Activated CD8-positive, alpha-beta memory T cell treated with anti-CD3 and anti-CD28 coated beads, Interleukin-2, amount 50 U/mL, for 4 hours (primary cell): ENCODE measurements around the gene KLRB1.
"Not testable (repeated sequence)": the region's sequence is repeated elsewhere in the genome, so short reads cannot be mapped to it uniquely, and the experiment has no call there.

ENCODE experiments used
- DNase-seq: peaks from one replicate; pipeline ENCODE4 v3.0.0-alpha.2; 2020

KLRB1 gene

GRCh38 chr12:9619411-9620179 lies 11.9 kb upstream of the KLRB1 start:
- DNase-seq = no peak

GRCh38 chr12:9618906-9619305 lies 11.2 kb upstream of the KLRB1 start:
- DNase-seq = not testable (repeated sequence)

- no peak for DNase-seq
These were observed 9.4 kb upstream of the KLRB1 start for GRCh38 chr12:9617124-9617523.

GRCh38 chr12:9615420-9616136 lies 7.9 kb upstream of the KLRB1 start:
- no peak for DNase-seq

- DNase-seq = not testable (repeated sequence)
These were observed 2.9 kb upstream of the KLRB1 start for GRCh38 chr12:9610606-9611005.

- no peak for DNase-seq
These were observed 862 bp downstream of the KLRB1 start for GRCh38 chr12:9606736-9607372.

- no peak for DNase-seq
These were observed 1.5 kb downstream of the KLRB1 start for GRCh38 chr12:9606247-9606646.

GRCh38 chr12:9605483-9605882 lies 2.2 kb downstream of the KLRB1 start:
- DNase-seq = no peak

- DNase-seq = no peak
These were observed 3.4 kb downstream of the KLRB1 start for GRCh38 chr12:9604287-9604686.

- DNase-seq = not testable (repeated sequence)
These were observed 7.3 kb downstream of the KLRB1 start for GRCh38 chr12:9600426-9600825.

- DNase-seq = no peak
These were observed 9.4 kb downstream of the KLRB1 start for GRCh38 chr12:9598363-9598762.

- no peak for DNase-seq
These were observed 10.4 kb downstream of the KLRB1 start for GRCh38 chr12:9597365-9597764.

- DNase-seq = no peak
These were observed 17.3 kb downstream of the KLRB1 start for GRCh38 chr12:9590441-9590840.

GRCh38 chr12:9588749-9589148 lies 19.0 kb downstream of the KLRB1 start:
- no peak for DNase-seq

GRCh38 chr12:9587987-9588600 lies 19.6 kb downstream of the KLRB1 start:
- DNase-seq = no peak

GRCh38 chr12:9577729-9578128 lies 30.0 kb downstream of the KLRB1 start:
- not testable (repeated sequence) for DNase-seq

GRCh38 chr12:9567151-9567550 lies 40.6 kb downstream of the KLRB1 start:
- not testable (repeated sequence) for DNase-seq

- DNase-seq = not testable (repeated sequence)
These were observed 41.6 kb downstream of the KLRB1 start for GRCh38 chr12:9566113-9566512.

- DNase-seq = not testable (repeated sequence)
These were observed 43.3 kb downstream of the KLRB1 start for GRCh38 chr12:9564418-9564817.

GRCh38 chr12:9562841-9563453 lies 44.8 kb downstream of the KLRB1 start:
- DNase-seq = not testable (repeated sequence)

GRCh38 chr12:9545489-9545888 lies 62.2 kb downstream of the KLRB1 start:
- DNase-seq = not testable (repeated sequence)
